ENCODE data around the gene AGR3.
"Not testable (repeated sequence)": the region's sequence is repeated elsewhere in the genome, so short reads cannot be mapped to it uniquely, and the experiment has no call there.

AGR3 gene

DNA sequence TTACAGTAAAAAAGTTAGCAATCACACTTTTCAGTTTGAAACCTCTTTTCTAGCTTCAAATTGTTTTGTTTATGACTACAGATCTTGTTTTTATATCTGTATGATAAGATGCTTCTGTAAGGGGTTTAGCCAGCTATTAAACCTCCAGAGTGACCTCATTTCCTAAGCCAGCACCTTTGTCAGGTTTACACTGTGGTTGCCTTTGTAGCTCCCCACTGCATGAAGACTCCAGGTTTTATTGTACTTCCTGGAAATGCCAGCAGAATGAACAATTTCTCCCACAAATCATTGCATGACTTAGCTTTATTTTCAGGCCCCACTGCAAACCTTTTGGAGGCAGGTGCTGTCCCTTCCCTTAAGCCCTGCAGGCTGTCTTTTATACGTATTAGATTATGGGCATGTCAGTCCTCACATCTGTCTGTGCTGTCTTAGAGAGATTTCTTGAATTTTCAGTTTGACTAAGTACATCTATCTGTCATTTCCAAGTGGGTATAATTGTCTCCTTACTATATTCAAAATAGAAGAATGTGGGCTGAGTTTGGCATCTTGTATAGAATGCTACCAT, 8.2 kb upstream of the AGR3 start:
- DNase-seq: no peak

DNA sequence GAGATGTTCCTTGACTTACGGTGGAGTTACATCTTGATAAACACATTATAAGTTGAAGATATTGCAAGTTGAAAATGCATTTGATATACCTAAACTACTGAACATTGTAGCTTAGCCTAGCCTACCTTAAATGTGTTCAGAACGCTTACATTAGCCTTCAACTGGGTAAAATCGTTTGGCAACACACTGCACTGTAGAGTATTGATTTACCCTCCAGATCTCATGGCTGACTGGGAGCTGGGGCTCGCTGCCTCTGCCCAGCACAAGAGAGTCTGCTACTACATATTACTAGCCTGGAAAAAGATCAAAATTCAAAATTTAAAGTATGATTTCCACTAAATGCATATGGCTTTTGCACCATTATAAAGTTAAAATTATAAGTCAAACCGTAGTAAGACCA, 7.5 kb upstream of the AGR3 start:
- DNase-seq: no peak

DNA sequence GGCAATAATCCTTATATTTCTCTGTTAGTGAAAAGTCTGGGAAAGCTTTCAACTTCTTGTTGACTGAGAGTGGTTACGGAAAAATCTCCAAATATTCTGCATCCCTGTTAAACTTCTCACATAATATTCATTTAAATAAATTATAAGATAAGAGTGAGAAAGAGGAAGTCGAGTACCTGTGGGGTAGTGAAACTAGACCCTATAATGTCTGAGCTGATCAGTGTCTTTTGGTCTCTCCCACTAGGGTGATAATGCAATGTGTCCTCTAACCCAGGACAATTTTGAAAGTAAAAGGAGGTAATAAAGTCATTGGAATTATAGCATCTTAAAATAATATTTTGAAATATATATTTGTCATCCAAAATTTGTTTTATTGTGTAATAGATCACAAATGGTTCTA, 2.1 kb upstream of the AGR3 start:
- no peak for DNase-seq

DNA sequence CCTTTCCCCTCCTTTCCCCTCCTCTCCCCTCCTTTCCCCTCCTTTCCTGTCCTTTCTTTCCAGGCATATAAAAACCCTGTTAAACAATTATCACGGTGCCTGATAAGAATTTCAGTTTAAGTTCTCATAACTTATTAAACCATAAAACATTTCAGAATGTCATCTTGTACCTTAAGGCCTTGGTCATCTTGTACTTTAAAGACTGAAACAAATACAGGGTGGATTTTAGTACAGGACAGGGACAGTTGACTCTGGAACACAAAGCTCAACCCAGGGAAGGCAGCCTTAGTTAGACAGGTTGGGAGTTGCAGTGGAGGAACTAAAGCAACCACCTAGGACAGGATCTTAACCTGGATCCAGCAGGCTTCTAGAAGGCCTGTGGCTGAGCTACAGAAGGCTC, 1.2 kb downstream of the AGR3 start:
- DNase-seq: no peak

DNA sequence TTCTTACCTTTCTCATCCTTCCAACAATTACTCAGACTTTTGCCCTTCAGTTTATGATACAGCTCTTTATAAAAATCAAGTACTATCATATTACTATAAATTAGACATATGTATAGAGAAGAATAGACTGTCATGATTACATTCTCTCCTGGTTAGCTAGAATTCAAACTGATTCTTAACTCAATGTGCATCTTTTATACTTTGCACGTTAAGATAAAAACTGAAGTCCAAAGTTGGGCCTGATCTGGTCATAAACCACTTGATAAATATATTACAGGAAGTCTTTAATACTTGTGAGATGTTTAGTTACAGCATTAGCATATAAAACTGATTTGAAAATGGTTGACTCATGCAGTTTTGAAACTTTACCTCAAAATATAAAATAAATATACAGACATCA, 2.6 kb downstream of the AGR3 start:
- DNase-seq: no peak

DNA sequence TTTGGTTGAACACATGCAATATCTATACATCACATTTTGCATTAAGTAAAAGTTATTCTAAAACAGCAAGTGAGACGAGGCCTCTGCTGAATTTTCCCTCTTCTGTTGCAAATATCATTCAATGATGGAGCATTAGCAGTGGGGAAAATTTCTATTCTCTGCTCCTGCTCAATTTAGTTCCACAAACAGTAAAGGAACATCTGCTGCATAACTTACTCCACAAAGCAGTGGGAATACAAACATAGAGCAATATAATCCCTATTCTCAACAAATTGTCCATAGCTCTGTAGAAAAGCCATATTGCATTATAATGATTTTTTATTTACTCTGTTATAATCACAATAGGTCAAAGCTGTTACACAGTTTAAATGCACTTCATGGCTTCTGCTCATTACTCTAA, 5.9 kb downstream of the AGR3 start:
- no peak for DNase-seq

DNA sequence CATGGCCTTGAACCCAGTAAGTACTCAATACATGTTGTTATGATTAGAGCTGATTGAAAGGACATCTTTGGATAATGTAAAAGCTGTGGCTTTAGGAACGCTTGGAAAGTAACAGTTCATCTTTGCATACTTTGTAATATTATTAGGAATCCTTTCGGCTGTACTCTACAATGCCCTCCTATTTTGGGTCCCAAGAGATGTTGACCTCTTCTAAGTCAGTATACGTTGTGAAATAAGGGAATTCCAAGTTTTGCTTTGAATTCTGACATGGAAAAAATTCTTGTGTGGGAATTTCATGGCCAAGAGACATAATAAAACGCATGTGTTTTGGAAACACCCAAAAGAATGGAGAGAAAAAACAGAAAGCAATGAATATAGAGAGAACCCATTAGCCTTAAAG, 7.7 kb downstream of the AGR3 start:
- DNase-seq: no peak

DNA sequence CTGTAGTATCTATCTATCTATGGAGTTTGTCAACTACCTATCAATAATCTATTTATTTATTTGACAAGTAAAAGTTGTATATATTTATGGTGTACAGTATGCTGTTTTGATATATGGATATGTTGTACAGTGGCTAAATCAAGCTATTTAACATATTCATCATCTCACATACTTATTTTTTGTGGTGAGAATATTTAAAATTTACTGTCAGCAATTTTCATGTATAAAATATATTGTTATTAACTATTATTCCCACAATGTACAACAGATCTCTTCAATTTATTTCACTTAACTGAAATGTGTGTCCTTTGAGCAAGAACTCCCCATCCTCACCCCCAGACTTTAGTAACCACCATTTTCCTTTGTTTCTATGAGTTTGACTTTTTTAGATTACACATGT, 14.5 kb downstream of the AGR3 start:
- DNase-seq: no peak

DNA sequence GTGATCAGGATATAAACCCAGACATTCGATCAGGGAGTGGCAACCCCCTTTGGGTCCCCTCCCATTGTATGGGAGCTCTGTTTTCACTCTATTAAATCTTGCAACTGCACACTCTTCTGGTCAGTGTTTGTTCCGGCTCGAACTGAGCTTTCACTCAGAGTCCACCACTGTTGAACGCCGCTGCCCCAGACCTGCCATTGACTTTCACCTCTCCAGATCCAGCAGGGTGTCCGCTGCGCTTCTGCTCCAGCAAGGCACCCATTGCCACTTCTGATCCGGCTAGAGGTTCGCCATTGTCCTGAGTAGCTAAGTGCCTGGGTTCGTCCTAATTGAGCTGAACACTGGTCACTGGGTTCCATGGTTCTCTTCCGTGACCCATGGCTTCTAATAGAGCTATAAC, 28.6 kb downstream of the AGR3 start:
- DNase-seq: not testable (repeated sequence)

DNA sequence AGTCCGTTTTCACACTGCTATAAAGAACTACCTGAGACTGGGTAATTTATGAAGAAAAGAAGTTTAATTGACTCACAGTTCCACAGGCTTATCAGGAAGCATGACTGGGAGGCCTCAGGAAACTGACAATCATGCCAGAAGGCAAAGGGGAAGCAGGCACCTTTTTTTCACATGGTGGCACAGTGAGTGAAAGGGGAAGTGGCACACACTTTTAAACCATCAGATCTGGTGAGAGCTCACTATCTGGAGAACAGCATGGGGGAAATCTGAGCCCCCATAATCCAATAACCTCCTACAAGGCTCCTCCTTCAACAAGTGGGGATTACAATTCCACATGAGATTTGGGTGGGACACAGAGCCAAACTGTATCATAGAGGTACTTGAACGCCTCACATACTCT, 30.0 kb downstream of the AGR3 start:
- peak; percentile 55 for DNase-seq

DNA sequence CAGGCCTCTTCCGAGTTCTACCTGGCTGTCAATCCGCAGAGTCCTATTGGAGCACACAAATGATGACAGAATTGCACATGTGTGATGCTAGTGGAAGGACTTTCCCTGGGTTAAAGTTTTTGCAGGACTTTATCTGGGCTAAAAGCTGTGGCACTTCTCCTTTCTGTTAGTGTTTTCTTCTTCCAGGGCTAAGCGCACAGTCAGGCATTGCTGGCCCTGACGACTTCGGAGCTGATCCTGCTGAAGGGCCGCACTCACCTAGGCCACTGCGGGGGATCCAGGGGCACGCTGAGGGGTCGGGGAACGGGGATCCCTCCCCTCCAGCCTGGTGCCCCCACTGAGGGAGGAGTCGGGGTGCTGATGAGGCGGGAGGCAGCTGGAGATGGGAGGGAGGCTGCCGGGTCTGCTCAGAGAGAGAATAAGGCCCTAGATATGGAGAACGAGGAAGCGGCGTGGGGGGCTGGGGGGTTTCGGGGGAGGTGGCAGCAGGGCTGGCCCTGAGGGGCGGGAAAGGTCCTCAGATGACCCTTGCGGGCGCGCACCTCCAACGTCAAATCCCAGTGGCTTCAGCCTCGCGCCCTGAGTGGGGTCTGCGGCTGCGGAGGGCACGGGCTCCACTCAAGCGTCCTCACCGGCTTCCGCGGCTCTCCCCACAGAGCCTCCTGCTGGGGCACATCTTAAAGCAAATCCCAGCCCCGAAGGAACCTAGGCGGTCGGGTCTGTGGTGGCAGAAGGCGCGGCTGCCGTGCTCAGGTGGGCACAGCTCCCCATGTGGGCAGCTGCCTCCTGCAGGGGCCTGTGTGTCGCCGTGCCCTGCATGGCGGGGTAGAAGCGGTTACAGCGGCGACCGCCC, 30.9 kb downstream of the AGR3 start:
- DNase-seq: peak; percentile 8

DNA sequence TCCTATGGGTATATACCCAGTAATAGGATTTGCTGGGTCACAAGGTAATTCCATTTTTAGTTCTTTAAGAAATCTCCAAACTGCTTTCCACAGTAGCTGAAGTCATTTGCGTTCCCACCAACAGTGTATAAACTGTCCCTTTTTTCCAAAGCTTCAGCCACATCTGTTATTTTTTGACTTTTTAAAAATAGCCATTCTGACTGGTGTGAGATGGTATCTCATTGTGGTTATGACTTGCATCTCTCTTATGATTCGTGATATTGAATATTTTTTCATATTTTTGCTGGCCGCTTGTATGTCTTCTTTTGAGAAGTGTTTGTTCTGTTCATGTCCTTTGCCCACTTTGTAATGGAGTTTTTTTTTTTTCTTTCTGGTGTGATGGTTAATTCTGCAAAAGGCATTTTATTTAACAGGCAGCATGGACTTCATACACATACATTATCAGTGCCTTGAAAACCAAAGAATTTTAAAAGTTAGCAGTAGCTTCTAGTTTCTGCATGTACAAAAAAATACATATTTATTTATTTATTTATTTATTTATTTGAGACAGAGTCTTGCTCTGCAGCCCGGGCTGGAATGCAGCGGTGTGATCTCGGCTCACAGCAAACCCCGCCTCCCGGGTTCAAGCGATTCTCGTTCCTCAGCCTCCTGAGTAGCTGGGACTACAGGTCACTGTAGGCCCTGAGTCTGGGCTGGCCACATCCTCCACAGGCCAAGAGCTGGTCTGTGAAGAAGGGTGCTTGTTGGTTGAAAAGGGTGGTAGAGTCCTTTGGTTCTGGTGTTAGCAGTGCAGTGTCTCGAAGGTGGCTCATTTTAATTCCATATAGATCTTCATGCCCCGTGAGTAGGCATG, 32.3 kb downstream of the AGR3 start:
- peak; percentile 11 for DNase-seq

DNA sequence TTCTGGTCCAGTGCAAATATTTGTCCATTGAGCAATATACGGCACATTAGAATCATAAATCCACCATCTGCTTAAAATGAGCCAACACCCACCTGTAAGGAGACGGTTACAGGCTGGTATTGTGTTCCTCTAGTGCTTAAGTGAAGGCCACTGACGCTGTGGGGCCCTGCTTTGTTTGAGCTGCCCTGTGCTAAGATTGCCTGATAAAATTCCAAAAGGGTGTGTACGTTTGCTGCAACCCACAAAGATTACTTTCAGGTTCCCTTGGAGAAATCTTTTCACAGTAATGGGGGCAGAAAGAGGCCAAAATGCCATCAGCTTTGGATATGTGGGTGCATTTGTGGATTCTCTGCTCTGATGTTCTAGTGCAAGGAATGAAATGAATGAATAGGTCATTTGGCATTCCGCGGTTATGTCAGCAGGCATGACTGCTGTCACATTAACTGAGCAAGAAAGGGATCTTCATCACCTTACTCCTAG, 34.4 kb downstream of the AGR3 start:
- DNase-seq: peak; percentile 39

DNA sequence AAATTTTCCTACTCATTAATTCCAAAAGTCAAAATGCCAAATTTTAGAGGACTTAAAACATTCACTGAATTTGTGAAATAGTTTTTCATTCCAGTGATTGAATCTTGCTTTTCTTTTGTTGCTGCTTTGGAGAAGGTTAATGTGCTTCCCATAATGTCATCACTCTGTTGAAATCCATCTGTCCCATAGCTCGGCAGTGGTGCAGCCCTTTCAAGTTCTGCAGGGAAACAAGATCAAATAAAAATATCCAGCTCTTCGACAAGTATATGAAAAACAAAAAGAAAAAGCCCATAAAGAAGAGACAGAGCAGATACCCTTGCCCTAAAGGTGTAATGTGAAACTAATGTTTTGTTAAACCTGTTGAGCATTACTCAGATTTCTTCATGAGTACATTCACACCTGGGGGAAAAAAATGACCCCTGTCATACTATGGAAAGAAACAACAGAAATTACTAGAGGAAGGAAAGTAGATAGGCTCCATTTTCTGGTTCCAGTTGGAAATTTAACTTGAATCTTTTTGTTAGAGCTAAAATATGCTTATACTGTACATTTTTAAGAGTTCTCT, 35.1 kb downstream of the AGR3 start:
- DNase-seq: no peak

DNA sequence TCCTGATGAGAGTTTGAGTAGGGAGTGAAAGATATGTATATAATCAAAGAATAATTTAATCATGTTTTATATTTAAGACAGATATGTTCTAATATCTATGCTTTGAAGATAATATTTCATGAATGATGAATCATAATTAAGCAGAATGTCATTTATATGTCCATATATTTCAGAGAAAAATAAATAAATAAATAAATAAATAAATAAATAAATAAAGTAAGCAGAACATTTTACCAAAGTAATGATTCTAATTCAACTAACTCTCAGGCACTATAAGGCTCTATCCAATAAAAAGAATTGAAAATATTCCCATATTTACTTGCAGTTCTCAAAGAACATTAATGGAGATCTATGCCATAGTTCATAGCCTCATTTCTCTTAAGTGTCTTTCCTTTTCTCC, 36.0 kb downstream of the AGR3 start:
- no peak for DNase-seq

DNA sequence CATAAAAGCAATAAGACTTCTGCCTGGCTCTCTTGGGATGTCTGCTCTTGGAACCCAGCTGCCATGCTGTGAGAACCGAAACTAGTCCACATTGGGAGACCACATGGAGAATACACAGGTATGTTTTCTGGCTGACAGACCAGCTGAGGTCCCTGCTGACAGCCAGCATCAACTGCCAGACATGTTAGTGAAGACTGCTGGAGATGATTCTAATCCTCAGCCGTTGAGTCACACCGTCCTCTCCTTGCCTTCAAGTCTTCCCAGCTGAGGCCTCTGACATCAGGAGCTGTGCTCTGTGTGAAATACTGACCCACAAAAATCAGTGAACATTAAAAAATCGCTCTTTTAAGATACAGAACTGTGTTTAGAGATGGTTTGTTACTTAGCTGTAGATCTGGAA, 40.1 kb downstream of the AGR3 start:
- no peak for DNase-seq

DNA sequence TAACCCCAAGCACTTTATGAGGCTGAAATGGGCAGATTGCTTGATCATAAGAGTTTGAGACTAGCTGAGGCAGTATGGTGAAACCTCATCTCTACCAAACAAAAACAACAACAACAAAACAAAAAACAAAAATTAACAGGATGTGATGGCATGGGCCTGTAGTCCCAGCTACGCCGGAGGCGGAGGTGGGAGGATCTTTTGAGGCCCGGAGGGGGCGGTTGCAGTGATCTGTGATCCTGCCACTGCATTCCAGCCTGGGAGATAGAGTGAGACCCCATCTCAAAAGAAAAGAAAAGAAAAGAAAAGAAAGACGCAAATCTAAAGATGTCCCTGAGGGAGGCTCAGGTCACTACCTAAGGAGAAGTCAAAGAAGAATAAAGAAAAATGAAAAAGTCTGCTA, 41.7 kb downstream of the AGR3 start:
- no peak for DNase-seq

DNA sequence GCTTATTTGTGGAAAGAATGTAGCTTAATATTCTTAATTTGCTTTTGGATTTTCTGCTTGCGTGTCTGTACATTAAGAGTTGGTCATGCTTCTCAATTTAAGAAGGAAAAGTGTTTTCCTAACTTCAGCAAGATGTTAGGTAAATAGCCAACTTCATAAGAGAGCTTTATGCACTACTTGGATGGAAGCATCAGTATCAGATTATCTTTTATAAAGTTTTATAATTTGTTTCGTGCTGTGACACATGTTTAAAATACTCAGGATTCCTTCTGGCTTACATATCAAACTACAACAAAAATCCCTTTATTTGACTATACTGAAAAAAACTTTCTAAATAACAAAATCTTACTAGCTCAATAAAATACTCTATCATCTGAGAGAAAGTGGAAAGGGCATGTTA, 42.1 kb downstream of the AGR3 start:
- DNase-seq: no peak

DNA sequence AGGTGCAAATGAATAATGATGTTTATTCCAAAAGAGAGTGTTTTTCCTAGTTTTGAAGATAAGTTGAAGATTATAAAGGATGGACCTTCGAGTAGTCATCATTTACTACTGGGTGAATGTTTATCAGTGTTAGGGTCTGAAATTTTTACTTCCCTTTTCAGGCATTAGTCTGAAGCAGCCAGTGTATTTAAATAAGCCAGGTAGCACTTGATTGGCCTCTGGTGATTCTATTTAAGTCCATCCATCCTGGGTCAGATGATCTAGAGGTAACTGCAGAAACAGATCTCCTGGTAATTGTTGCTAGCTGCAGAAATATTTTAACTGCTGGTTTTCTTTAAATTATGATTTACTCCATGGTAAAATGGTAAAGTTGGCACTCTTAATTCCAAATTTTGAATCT, 42.9 kb downstream of the AGR3 start:
- no peak for DNase-seq

DNA sequence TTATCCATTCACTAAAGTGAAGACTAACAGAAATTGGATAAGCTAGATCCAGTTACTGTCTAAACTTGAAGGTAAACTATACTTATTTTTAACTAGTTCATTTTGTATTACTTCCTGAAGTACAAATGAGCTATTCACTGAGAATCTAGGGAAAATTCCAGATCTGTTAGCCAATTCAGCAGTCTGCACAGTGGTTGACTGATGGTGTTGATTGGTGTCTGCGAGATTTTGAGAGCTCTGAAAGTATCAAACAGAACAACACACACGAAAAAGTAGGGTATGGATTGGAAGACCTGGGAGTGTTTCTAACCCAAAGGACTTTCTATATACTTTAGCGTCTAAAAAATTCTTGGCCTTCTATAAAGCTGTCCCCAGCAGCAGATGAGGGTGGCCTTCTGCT, 43.4 kb downstream of the AGR3 start:
- no peak for DNase-seq

DNA sequence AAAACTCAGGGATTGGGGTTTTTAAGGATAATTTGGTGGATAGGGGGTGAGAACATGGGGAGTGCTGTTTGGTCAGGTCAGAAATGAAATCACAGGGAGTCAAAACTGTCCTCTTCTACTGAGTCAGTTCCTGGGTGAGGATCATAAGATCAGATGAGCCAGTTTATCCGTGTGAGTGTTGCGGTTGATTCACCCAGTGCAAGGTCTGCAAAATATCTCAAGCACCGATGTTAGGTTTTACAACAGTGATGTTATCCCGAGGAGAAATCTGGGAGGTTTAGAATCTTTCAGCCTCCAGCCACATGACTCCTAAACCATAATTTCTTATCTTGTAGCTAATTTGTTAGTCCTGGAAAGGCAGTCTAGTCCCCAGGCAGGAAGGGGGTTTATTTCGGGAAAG, 45.3 kb downstream of the AGR3 start:
- DNase-seq: no peak

DNA sequence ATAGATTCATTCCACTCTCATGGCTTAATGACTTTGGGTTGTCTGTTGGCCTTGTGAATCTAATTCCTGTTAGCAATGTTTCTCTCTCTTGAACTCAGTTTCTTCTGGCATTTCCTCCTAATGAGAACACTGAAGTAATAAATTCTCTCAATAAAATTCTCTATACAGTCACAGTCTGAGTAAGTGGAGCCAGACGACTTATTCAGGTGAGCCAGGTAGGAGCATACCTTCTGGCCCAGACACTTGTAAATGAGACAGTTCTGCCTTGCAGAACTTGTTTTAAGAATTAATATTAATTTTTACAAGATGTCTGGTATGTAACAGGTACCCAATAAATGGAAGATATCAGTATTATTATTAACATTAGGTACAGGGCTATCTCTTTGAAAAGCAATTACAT, 48.4 kb downstream of the AGR3 start:
- DNase-seq: no peak

DNA sequence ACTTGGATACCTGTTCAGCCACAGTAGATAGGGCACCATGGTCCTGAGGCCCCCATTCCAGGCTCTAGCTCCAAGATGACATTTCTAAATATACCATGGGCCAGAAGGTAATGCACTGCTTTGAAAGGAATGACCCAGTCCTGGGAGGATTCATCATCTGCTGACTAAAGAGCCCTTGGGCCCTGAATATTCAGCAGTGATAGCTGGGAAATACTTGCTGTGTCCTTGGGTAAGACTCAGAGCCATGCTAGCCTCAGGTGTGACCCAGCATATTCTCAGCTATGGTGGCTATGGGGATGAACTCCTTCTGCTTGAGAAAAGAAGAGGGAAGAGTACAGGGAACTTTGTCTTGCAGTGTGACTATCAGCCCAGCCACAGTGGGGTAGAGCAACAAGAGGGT, 55.7 kb downstream of the AGR3 start:
- DNase-seq: no peak

DNA sequence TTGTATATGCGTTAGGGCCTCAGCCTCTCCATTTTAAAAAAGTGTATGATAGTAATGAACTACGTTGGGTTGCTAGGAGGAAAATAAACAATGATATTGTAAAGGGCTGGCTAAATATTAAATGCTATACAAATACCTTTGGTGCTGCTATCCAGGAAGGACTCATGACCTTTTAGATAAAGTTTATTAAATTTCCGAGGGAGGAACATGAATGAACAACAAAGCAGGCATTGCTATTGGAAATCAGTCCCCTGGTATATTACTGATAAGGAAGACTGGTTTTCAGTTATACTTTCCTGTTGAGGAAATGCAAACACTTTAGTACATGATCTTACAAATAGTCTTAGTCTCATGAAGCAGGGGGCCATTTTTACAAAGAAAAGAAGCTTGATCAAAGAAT, 59.8 kb downstream of the AGR3 start:
- DNase-seq: no peak

All from hematopoietic multipotent progenitor cell treated with erythropoietin and hydrocortisone succinate and interleukin-3 and kit ligand, for 6 days (in vitro differentiated cells).